Karpas-422 (cell line): ENCODE measurements around the gene SF1. TPM values are rescaled to one million over a fixed set of nuclear protein-coding genes. Genes with fewer than 3 reads are reported as not detected.

Experiments
- DNase-seq: peaks from one replicate; pipeline ENCODE4 v3.0.0-alpha.2; 2015
- H2AFZ ChIP-seq: fragments of 200-600 bp; sonication (generic); 2 replicates; pipeline ENCODE4 v1.6.1; 2014; ENCODE audit warnings: antibody characterized with exemption, low read length, mixed read lengths
- H3K27ac ChIP-seq: fragments of 200-600 bp; sonication (generic); 2 replicates; pipeline ENCODE4 v1.5.1; 2014; ENCODE audit warnings: mild to moderate bottlenecking, low read length, moderate library complexity
- H3K27me3 ChIP-seq: fragments of 200-600 bp; sonication (generic); 2 replicates; pipeline ENCODE4 v1.6.1; 2014; ENCODE audit warnings: low read length, mixed read lengths
- H3K36me3 ChIP-seq: fragments of 200-600 bp; sonication (generic); 2 replicates; pipeline ENCODE4 v1.6.1; 2014; ENCODE audit warnings: low read length, mixed read lengths; ENCODE audit not compliant: insufficient read depth
- H3K4me1 ChIP-seq: fragments of 200-600 bp; sonication (generic); 2 replicates; pipeline ENCODE4 v1.6.1; 2014; ENCODE audit warnings: mild to moderate bottlenecking, low read length, mixed read lengths
- H3K4me2 ChIP-seq: fragments of 200-600 bp; sonication (generic); 2 replicates; pipeline ENCODE4 v1.6.1; 2014; ENCODE audit warnings: low read length, low read depth, mild to moderate bottlenecking; ENCODE audit not compliant: poor library complexity, severe bottlenecking
- H3K4me3 ChIP-seq: fragments of 200-600 bp; sonication (generic); 2 replicates; pipeline ENCODE4 v1.5.1; 2014; ENCODE audit warnings: mild to moderate bottlenecking, antibody characterized with exemption, low read length, mixed read lengths
- H3K79me2 ChIP-seq: fragments of 200-600 bp; sonication (generic); 2 replicates; pipeline ENCODE4 v1.6.1; 2014; ENCODE audit warnings: mild to moderate bottlenecking, low read length, mixed read lengths
- H3K9ac ChIP-seq: fragments of 200-600 bp; sonication (generic); 2 replicates; pipeline ENCODE4 v1.6.0; 2014; ENCODE audit warnings: low read length
- H3K9me2 ChIP-seq: fragments of 200-600 bp; sonication (generic), shearing (Covaris generic); replicated peaks from 2 replicates; pipeline ENCODE4 v1.6.0; 2014; ENCODE audit warnings: mild to moderate bottlenecking, low read length, moderate library complexity; ENCODE audit not compliant: insufficient read depth
- H3K9me3 ChIP-seq: fragments of 300-700, 200-600 bp; sonication (generic); 2 replicates; pipeline ENCODE4 v1.6.1; 2014; ENCODE audit warnings: low read length, mixed read lengths
- H4K20me1 ChIP-seq: fragments of 200-600 bp; sonication (generic); 2 replicates; pipeline ENCODE4 v1.6.1; 2014; ENCODE audit warnings: mild to moderate bottlenecking, antibody characterized with exemption, low read length, low read depth; ENCODE audit not compliant: insufficient read depth
- total RNA-seq: library from RNA; depleted of rRNA; stranded (reverse); fragments of >200 nt; shearing (Covaris generic); gene quantifications from 2 replicates; pipeline ENCODE4 v1.2.3, GENCODE V29; 2014; ENCODE audit warnings: low replicate concordance

SF1 gene
- total RNA-seq, 1 experiment from 2014 or later, result 156 TPM

GRCh38 chr11:64762674-64763525 is 15.4 kb downstream of the SF1 start:
- H3K79me2 ChIP-seq, result no peaks in the 10 kb centered on the region
- H4K20me1 ChIP-seq, result peaks cover 31% of the 10 kb centered on the region
- H3K4me1 ChIP-seq, result peaks cover 5% of the 10 kb centered on the region; the same call in 1 of the 2 replicates
- no peak overlapping the region for H3K9ac ChIP-seq
- H3K27ac ChIP-seq, result 0 out of 2 replicates have a peak overlapping the region, but pooled peaks have one; percentile 42
- DNase-seq, result no peak
- H3K4me2 ChIP-seq, result no peak overlapping the region
- peaks cover 28% of the 10 kb centered on the region for H3K36me3 ChIP-seq
- H3K9me3 ChIP-seq, result no peaks in the 10 kb centered on the region
- H3K27me3 ChIP-seq, result no peaks in the 10 kb centered on the region
- H2AFZ ChIP-seq, result no peak overlapping the region
- no peak overlapping the region for H3K4me3 ChIP-seq
- H3K9me2 ChIP-seq, result no peaks in the 10 kb centered on the region

- H3K79me2 ChIP-seq, result no peaks in the 10 kb centered on the region
- H3K9ac ChIP-seq, result no peak overlapping the region
- peaks cover 5% of the 10 kb centered on the region; the same call in 1 of the 2 replicates for H3K4me1 ChIP-seq
- peaks cover 25% of the 10 kb centered on the region for H4K20me1 ChIP-seq
- H3K9me2 ChIP-seq, result no peaks in the 10 kb centered on the region
- H3K36me3 ChIP-seq, result peaks cover 22% of the 10 kb centered on the region
- no peaks in the 10 kb centered on the region for H3K9me3 ChIP-seq
- H2AFZ ChIP-seq, result no peak overlapping the region
- no peaks in the 10 kb centered on the region for H3K27me3 ChIP-seq
- no peak overlapping the region for H3K27ac ChIP-seq
- no peak overlapping the region for H3K4me3 ChIP-seq
- no peak for DNase-seq
- no peak overlapping the region for H3K4me2 ChIP-seq
Observed at GRCh38 chr11:64762277-64762673, 16.1 kb downstream of the SF1 start.

GRCh38 chr11:64760759-64761420 is 17.5 kb downstream of the SF1 start:
- DNase-seq, result no peak
- Histone ChIP-seq H3K9ac (no peak overlapping the region), H3K79me2 (no peaks in the 10 kb centered on the region), H3K36me3 (peaks cover 14% of the 10 kb centered on the region; the same call in 1 of the 2 replicates), H2AFZ (no peak overlapping the region), H3K4me3 (no peak overlapping the region), H3K27ac (no peak overlapping the region), H4K20me1 (peaks cover 16% of the 10 kb centered on the region), H3K4me1 (peaks cover 5% of the 10 kb centered on the region; the same call in 1 of the 2 replicates), H3K9me3 (no peaks in the 10 kb centered on the region), H3K4me2 (no peak overlapping the region), H3K9me2 (no peaks in the 10 kb centered on the region), H3K27me3 (no peaks in the 10 kb centered on the region)

- Histone ChIP-seq H4K20me1 (peaks cover 16% of the 10 kb centered on the region), H3K9me2 (no peaks in the 10 kb centered on the region), H3K9ac (no peak within 1 kb of the TSS), H3K79me2 (no peaks in the 10 kb centered on the region), H3K9me3 (no peaks in the 10 kb centered on the region), H3K4me3 (no peak within 1 kb of the TSS), H3K4me1 (peaks cover 5% of the 10 kb centered on the region; the same call in 1 of the 2 replicates), H3K36me3 (peaks cover 14% of the 10 kb centered on the region; the same call in 1 of the 2 replicates), H3K27me3 (no peaks in the 10 kb centered on the region), H3K27ac (no peak within 1 kb of the TSS), H2AFZ (no peak within 1 kb of the TSS), H3K4me2 (no peak within 1 kb of the TSS)
- no peak for DNase-seq
Observed at GRCh38 chr11:64759722-64760719, 18.3 kb downstream of the SF1 start, which contains the start of gene PYGM. TSS of gene PYGM (minus strand) at chr11:64759974. CDS start at chr11:64759898, 76 bp downstream.

GRCh38 chr11:64759131-64759721 is 19.1 kb downstream of the SF1 start:
- Histone ChIP-seq H3K9me3 (no peaks in the 10 kb centered on the region), H4K20me1 (peaks cover 15% of the 10 kb centered on the region; the same call in 1 of the 2 replicates), H3K27ac (no peak overlapping the region), H3K27me3 (no peaks in the 10 kb centered on the region), H3K4me1 (peaks cover 5% of the 10 kb centered on the region; the same call in 1 of the 2 replicates), H2AFZ (no peak overlapping the region), H3K4me3 (no peak overlapping the region), H3K79me2 (no peaks in the 10 kb centered on the region), H3K9ac (no peak overlapping the region), H3K36me3 (peaks cover 8% of the 10 kb centered on the region; the same call in 1 of the 2 replicates), H3K9me2 (no peaks in the 10 kb centered on the region), H3K4me2 (no peak overlapping the region)
- no peak for DNase-seq

- H3K4me1 ChIP-seq, result peaks cover 5% of the 10 kb centered on the region; the same call in 1 of the 2 replicates
- H2AFZ ChIP-seq, result no peak overlapping the region
- H4K20me1 ChIP-seq, result peaks cover 10% of the 10 kb centered on the region; the same call in 1 of the 2 replicates
- H3K27ac ChIP-seq, result no peak overlapping the region
- H3K9me2 ChIP-seq, result no peaks in the 10 kb centered on the region
- no peak overlapping the region for H3K9ac ChIP-seq
- H3K4me2 ChIP-seq, result no peak overlapping the region
- H3K79me2 ChIP-seq, result no peaks in the 10 kb centered on the region
- H3K36me3 ChIP-seq, result 0 out of 2 replicates have a peak, but pooled peaks cover 4% of the 10 kb centered on the region
- H3K4me3 ChIP-seq, result no peak overlapping the region
- no peaks in the 10 kb centered on the region for H3K9me3 ChIP-seq
- DNase-seq, result no peak
- no peaks in the 10 kb centered on the region for H3K27me3 ChIP-seq
Observed at GRCh38 chr11:64758330-64759079, 19.8 kb downstream of the SF1 start.
